OCI-M1 (cell line): ENCODE data around the gene SBF2.
"Not testable (repeated sequence)": the region's sequence is repeated elsewhere in the genome, so short reads cannot be mapped to it uniquely, and the experiment has no call there.

Source experiments
- DNase-seq: peaks from one replicate; lab custom pipeline; 2025; lab: John Stamatoyannopoulos, UW

SBF2 gene

DNA sequence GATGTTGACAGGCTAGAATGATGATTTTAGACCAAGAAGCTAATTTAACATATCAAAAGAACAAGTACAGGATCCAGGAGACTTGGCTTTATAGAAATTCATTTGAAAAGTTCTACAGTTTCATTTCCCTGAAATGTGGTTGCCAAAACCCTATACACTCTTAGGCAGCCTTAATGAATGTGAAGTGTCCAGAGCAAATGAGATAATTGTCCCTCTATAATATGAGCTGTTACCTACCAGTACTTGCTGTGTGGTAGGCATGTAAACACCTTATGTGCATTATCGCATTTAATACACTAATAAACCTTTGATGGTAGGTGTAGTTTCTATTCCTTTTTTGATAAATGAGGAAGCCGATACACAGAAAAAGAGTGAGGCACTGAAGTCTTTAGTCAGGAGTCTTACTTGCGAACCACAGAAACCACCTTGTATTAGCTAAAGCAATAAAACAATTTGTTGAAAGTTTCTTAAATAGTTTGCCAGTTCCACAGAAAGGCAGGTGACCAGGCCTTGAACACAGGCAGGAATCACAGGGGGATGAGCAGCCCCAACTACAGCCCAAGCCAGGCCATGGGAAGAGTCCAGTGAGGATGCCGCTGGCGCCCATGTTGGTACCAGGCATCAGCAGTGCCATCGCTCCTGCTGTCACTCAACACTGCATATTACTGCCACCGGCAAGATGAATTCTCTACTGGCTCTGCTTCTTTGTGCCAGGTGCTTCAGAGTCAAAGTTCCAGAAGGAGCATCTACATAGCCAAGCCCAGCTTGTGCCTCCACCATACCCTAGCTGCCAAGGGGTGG is 548.4 kb downstream of the SBF2 start:
- DNase-seq = no peak

DNA sequence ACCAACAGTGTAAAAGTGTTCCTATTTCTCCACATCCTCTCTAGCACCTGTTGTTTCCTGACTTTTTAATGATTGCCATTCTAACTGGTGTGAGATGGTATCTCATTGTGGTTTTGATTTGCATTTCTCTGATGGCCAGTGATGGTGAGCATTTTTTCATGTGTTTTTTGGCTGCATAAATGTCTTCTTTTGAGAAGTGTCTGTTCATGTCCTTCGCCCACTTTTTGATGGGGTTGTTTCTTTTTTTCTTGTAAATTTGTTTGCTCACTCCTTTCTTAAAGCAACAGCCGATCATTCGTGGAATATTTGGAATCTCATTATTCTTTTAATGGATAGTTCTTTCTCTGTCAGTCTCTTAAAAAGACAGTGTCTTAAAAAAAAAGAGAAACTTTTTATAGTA is 550.5 kb downstream of the SBF2 start:
- DNase-seq = not testable (repeated sequence)

DNA sequence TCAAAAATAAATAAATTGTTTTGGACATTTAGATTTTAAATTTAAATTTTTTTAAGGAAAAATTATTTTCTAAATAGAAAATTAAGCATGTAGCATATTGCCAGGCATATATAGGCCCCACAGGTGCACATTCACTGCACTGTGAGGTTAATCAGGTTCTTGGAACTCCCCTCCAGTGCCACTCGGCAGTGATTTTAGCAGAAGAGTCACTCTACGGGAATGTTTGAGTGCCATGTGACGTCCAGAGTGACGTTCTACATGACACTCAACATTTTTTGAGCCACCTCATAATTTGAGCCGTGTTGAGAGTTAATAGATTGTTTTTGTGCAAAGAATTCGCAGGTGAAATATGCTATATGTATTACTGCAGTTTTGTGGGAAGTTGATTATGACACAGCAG is 552.8 kb downstream of the SBF2 start:
- DNase-seq = no peak

DNA sequence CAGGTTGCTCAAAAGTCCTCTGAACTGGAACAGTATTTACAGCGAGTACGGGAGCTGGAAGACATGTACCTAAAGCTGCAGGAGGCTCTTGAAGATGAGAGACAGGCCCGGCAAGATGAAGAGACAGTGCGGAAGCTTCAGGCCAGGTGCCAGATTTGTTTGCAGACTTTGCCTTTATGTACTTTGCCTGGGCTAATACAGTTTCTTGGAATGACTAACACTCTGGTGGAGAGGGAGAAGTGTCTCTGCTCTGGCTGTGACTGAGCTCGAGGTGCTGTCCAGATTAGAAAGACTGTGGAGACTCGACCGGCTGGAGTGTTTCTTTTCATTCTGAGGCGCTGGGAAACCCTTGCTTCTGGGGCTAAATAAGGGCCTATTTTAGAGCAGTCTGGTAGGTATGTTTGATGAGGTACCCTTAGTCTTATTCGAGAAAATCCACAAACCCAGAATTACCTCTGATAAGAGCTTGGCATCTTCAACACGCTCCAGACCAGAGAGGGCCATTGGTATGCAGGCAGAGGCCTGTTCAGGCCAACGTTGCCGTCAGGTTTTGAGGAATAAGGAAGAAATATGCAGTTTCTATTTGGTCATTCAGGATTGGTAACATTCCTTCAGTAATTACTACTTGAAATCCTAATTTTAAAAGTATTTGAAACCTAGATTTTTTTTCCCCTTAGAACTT is 553.7 kb downstream of the SBF2 start:
- no peak for DNase-seq

DNA sequence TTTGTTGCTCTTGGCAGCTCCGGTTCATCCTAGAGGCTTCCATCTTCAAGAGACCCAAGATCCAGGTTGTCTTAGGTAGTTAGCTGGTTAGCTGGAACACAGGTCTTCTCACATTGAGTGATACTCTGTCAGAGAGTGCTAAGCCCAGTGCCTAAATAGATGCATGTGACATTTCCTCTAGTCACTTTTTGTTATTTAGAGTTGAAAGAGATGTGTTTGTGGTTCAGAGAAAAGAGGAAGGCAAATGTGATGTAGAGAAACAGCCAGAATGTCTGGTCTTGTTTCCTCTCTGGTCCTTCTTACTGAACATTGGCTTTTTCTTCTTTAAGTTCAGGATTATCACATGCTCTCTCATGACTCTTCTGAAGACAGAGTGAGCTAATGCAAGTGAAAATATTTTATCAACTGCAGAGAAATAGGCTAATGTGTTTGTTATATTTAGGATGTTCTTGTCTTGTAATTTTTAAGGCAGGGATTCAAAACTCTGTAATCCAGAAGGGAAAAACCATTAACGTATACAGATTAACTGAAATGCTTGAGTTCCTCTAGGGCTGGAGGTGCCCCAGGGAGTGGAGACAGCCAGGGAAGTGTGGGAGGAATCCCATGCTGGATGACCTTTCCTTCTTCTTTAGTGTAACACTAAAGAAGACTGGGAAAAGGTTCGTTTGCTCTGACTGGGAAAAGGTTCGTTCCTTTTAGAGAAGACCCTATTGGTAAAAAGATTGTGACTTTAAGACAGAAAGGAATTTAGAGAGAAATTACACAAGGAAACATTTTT is 554.7 kb downstream of the SBF2 start:
- DNase-seq = no peak

DNA sequence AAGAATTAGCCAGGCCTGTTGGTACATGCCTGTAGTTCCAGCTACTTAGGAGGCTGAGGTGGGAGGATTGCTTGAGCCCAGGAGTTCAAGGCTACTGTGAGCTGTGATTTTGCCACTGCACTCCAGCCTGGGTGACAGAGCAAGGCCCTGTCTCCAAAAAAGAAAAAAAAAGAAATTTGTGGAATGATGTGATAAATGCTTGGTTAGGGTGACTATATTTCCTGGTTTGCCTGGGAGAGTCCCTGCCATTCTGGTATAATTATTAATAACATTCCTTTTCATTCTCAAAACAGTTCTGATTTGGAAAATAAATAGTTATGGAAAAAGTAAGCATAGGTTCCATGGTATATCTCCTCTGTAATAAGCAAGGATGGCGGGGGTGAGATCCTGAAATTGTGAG is 555.3 kb downstream of the SBF2 start:
- DNase-seq = no peak

DNA sequence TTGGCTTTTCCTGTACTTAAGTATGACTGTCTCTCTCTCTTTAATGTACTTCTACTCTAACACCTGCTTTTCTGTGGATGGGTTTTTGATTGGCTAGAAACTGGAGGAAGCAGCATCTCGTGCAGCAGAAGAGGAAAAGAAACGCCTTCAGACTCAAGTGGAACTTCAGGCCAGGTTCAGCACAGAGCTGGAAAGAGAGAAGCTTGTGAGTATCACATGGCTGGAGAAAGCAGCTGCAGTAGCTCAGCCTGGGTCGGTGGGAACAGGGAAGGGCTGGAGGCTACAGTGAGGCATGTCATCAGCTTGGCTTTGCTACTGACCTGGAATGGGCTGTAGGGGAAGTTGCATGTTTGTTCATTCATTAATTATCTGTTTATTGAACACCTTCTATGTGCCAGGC is 555.9 kb downstream of the SBF2 start:
- no peak for DNase-seq

DNA sequence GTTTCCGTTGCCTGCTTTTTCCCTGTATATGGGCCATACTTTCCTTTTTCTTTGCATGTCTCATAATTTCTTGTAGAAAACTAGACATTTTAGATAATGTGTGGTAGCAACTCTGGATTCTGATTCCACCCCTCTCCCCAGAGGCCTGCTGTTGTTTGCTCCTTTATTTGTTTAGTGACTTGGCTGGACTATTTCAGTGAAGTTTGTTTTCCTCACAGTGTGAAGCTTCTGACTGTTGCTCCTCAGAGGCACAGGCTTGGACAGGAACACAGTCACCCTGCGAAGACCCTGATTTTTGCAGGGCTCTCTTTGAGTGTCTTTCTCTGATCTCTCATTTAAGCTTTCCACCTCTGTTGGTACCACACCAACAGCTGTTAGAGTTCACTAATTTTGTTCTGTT is 557.7 kb downstream of the SBF2 start:
- DNase-seq = no peak

DNA sequence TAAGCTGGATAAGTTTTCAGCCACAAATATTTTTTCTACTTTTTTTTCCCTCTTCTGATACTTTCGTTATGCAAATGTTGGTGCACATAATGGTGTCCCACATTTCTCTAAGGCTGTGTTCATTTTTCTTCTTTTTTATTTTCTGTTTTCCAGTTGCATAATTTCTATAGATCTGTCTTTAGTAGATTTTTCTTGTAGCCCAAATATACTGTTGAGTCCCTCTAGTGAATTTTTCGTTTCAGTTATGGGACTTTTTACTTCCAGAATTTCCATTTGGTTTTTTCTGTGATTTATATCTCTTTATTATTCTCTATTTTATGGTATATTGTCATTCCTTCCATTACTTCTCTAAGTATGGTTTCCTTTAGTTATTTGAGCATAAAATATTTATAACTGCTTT is 558.1 kb downstream of the SBF2 start:
- DNase-seq = no peak

DNA sequence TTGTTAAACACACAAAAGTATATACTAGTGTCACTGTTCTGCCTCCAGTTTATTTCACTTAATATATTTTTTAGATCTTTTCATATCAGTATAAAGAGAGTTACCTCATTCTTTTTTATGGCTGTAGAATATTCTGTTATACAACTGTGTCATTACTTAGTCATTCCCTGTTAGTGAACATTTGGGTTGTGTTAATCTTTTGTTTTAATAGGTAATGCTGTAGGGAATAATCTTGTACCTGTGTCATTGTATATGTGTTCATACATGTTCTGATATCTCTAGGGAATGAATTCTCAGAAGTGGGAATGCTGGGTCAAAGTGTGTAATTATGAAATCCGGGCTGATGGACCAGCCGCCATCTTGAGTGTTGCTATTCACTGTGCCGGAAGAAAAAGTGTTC is 558.8 kb downstream of the SBF2 start:
- no peak for DNase-seq

DNA sequence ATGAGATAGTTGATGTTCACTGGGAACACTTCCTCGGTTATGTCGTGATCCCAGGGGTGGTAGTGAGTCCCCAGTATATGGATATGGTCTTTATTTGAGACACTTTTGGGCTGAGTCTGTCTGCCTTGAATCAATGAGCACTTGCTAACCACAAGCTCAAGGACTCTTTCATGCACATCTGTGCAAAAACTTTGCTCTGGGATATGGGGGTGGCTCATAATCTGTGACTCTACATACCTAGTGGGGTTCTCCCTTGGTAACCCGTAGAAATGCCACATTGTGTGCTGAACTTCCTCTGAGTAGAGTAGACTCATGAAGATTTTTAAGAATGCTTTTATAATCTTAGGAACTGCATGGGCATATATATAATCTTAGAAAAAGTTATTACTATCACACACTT is 560.8 kb downstream of the SBF2 start:
- no peak for DNase-seq

DNA sequence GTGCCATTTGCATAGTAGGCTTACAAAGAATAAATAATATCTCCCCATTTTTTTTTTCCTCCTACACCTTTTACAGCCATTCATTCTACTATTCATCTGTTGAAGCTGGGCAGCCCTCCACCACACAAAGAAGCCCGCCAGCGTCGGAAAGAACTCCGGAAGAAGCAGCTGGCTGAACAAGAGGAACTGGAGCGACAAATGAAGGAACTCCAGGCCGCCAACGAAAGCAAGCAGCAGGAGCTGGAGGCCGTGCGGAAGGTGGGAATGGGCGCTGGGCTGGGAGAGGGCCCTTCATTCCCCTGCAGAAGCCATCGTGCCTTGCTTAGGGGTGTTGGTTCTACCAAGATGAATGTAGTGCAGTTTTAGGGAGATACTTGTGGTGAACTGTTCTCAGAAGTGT is 561.6 kb downstream of the SBF2 start:
- DNase-seq = no peak

DNA sequence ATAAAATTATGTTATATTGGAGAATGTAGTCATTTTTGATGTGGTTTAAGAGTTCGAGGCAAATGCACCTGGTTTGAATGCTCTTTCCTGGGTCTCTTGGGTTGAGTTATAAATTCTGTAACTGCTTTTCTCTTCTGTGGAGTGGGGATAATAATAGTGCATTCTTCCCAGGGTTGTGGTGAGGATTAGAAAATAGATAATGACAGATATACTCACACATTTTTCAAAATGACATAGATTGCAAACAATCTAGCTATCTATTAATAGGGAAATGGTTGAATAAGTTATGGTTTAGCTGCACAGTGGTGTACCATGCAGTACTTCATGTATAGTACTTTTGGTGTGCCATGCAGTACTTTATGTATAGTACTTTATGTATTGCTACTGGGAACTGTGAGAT is 562.8 kb downstream of the SBF2 start:
- no peak for DNase-seq
